SK-N-MC (cell line): Measurements from ENCODE around the gene SASH1.

ENCODE experiments used
- DNase-seq: peaks from one replicate; pipeline ENCODE4 v3.0.0-alpha.2; 2011; ENCODE audit warnings: low read depth, low spot score
- H3K27ac ChIP-seq: fragments of 200-600 bp; sonication (generic); 2 replicates; pipeline ENCODE4 v1.5.1; 2016; ENCODE audit warnings: mixed run types
- H3K36me3 ChIP-seq: fragments of 200-600 bp; sonication (generic); 2 replicates; pipeline ENCODE4 v1.6.1; 2017; ENCODE audit warnings: antibody characterized with exemption, low read length, mixed read lengths; ENCODE audit not compliant: insufficient read depth
- H3K4me3 ChIP-seq: fragments of 200-600 bp; sonication (generic); 2 replicates; pipeline ENCODE4 v1.5.1; 2016
- H3K9ac ChIP-seq: fragments of 200-600 bp; sonication (generic); 2 replicates; pipeline ENCODE4 v1.8.0; 2017; ENCODE audit warnings: mixed run types, mixed read lengths; ENCODE audit not compliant: insufficient read length
- H3K9me3 ChIP-seq: fragments of 200-600 bp; sonication (generic); 2 replicates; pipeline ENCODE4 v1.6.1; 2017; ENCODE audit warnings: low read depth, mild to moderate bottlenecking, antibody characterized with exemption, low read length, moderate library complexity, mixed read lengths
- EZH2 ChIP-seq: fragments of 200-600 bp; sonication (generic); IDR thresholded peaks from one replicate; pipeline ENCODE4 v1.6.1; 2017; ENCODE audit warnings: antibody characterized with exemption
- FOXP2 ChIP-seq: optimal IDR thresholded peaks from 2 replicates; pipeline ENCODE3; 2011; ENCODE audit warnings: mild to moderate bottlenecking, moderate library complexity; ENCODE audit not compliant: insufficient read depth; ENCODE audit errors: extremely low read length, control extremely low read depth
- POLR2AphosphoS5 ChIP-seq: IDR thresholded peaks from 2 replicates; pipeline ENCODE4 v1.6.1; 2012; ENCODE audit warnings: mild to moderate bottlenecking, low read depth, low read length, borderline replicate concordance

SASH1 gene

GRCh38 chr6:148398678-148399077 is 56.0 kb downstream of the SASH1 start:
- H3K9me3 ChIP-seq = no peaks in the 10 kb centered on the region

DNA sequence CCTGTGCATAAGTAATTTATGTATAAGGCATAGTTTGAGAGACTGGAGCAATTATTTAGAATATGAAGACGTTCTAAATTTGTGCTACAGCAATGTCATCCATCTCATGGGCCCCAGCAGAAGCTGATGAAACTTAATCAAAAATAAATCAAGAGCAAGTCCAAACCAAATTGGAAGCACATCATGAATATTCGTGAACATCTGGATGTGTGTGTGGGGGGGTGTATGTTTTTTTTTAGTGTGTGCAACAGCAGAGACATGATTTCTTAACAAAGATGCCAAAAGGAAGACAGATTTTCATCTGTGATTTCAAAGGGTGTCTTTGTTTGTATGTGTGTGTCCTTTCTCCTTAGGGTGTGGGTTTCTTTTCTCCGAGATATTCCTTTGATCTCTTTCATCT is 58.9 kb downstream of the SASH1 start:
- DNase-seq = no peak
- Histone ChIP-seq H3K4me3 (no peak overlapping the region), H3K9me3 (no peaks in the 10 kb centered on the region), H3K9ac (no peak overlapping the region), H3K27ac (no peak overlapping the region; the same call in 1 of the 2 replicates), H3K36me3 (peaks cover 3% of the 10 kb centered on the region; the same call in 1 of the 2 replicates)
- no peak for TF ChIP-seq POLR2AphosphoS5

More at GRCh38 chr6:148398678-148399077, 56.0 kb downstream of the SASH1 start:
- TF ChIP-seq EZH2 = no peak
- no peak for TF ChIP-seq FOXP2
- TF ChIP-seq POLR2AphosphoS5 = no peak
- Histone ChIP-seq H3K27ac (no peak overlapping the region), H3K9ac (no peak overlapping the region), H3K36me3 (peaks cover 3% of the 10 kb centered on the region; the same call in 1 of the 2 replicates), H3K4me3 (no peak overlapping the region)
- no peak for DNase-seq

DNA sequence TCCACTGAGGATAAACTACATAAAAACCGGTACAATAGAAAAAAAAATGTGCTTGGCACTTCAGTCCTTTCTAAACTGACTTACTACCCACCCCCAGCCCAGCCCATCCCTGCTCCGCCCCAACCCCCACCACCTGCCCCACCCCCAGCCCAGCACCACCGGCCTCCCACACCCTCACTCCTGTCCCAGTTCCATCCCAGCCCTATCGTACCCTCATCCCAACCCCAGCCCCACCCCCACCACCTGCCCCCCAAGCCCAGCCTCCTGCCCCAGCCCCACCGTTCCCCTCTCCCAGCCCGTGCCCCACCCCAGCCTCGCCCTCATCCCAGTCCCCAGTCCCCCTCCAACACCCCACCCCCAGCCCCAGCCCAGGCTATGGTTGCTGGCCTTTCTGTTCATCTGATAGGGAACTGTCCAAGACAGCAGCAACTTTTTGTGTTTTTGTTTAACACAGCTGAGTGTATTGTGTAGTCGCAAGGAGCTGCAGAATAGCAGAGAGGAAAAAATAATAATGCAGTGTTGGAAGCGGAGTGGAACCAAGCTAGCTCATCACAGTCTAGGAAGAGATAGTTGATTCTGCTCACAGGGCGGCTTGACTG is 61.9 kb downstream of the SASH1 start:
- no peaks in the 10 kb centered on the region for H3K36me3 ChIP-seq
- H3K27ac ChIP-seq = no peak overlapping the region
- no peak overlapping the region for H3K9ac ChIP-seq
- no peak overlapping the region for H3K4me3 ChIP-seq
- no peaks in the 10 kb centered on the region for H3K9me3 ChIP-seq
- DNase-seq = no peak
- no peak for TF ChIP-seq FOXP2

DNA sequence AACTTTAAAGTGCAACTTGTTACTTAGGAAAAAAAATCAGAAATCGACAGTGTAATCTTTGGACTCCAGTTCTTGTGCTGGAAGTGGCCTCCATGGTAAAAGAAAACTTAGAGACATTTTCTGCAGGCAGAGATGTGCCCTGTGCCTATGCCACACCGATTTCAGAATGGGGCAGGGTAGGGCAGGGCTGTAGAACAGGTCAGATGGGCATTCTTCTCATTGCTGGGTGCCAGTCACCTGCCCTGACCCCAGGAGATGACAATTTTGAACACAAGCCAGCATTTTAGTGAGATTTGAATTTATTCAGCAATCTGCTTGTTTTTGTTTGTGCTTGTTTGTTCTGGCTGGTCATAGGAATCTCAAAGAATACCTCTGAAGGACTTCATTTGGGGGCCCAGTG is 63.3 kb downstream of the SASH1 start:
- TF ChIP-seq EZH2 (no peak), POLR2AphosphoS5 (no peak), FOXP2 (no peak)

DNA sequence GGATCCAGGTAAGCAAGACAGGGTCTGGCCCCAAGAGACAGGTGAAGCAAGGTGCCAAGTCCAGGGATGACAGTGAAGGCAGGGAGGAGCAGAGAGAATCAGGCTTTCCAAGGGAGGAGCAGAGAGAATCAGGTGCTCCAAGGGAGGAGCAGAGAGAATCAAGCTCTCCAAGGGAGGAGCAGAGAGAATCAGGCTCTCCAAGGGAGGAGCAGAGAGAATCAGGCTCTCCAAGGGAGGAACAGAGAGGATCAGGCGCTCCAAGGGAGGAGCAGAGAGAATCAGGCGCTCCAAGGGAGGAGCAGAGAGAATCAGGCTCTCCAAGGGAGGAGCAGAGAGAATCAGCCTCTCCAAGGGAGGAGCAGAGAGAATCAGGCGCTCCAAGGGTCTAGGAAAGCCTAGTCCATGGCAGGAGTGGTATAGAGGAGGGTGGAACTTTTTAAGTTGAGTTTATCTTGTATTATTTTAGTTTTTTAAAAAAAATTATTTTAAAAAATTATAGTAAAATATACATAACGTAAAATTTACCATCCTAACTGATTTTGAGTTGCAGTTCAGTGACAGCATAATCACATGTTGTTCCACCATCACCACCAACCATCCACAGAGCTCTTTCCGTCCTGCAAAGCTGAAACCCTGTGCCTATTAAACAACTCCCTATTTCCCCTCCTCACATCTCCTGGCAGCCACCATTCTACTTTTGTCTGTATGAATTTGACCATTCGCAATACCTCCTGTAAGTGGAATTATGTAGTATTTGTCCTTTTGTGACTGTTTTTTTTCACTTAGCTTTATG is 64.1 kb downstream of the SASH1 start:
- TF ChIP-seq EZH2 (no peak), FOXP2 (no peak), POLR2AphosphoS5 (no peak)
- Histone ChIP-seq H3K27ac (no peak overlapping the region), H3K36me3 (no peaks in the 10 kb centered on the region), H3K4me3 (no peak overlapping the region), H3K9me3 (no peaks in the 10 kb centered on the region), H3K9ac (no peak overlapping the region)
- DNase-seq = no peak

More for the DNA sequence above, 63.3 kb downstream of the SASH1 start:
- no peak overlapping the region for H3K9ac ChIP-seq
- no peak for DNase-seq
- H3K36me3 ChIP-seq = no peaks in the 10 kb centered on the region
- H3K27ac ChIP-seq = no peak overlapping the region
- H3K9me3 ChIP-seq = no peaks in the 10 kb centered on the region
- H3K4me3 ChIP-seq = no peak overlapping the region

GRCh38 chr6:148407372-148407771 is 64.7 kb downstream of the SASH1 start:
- Histone ChIP-seq H3K9ac (no peak overlapping the region), H3K9me3 (no peaks in the 10 kb centered on the region), H3K4me3 (no peak overlapping the region), H3K36me3 (no peaks in the 10 kb centered on the region), H3K27ac (no peak overlapping the region)
- no peak for TF ChIP-seq POLR2AphosphoS5
- no peak for TF ChIP-seq FOXP2
- TF ChIP-seq EZH2 = no peak
- DNase-seq = no peak

DNA sequence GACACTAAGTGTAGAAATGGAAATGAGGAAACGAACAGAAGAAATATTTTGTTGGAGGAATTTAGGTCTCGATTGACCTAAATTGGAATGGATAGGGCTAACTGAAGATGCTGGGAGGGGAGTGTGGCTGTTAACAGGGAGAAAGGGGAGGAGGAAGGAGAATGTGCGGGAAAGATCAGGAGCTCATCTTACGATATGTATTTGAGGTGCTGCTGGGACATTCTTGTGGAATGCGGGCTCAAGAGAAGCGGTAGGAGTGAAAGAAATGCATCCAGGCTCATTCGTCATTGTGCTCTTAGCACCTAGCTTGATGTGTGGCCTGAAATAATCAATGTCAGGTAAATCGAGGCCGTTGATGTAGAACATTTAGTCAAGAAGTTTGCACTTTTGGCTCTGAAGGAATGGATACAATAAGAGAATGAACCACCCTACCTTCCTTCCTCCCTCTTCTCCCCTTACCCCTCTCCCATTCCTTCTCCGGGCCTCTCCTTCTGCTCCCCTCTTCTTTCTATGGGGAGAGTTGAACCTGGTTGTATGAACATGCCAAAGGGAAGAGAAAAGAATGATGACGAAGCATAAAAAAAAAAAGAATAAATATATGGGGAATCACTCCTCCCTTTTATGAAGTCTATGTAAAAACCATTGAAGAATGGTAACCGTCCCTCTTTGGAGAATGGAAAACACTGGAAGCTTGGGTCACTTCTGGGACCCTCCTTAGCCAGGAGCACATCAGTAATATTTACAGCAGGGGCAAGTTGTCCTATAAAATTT is 70.9 kb downstream of the SASH1 start:
- H3K27ac ChIP-seq = no peak overlapping the region
- no peak for DNase-seq
- no peaks in the 10 kb centered on the region for H3K36me3 ChIP-seq
- no peak overlapping the region for H3K9ac ChIP-seq
- no peak overlapping the region for H3K4me3 ChIP-seq
- H3K9me3 ChIP-seq = no peaks in the 10 kb centered on the region
- TF ChIP-seq FOXP2 (no peak), POLR2AphosphoS5 (no peak), EZH2 (no peak)

- no peak for DNase-seq
- Histone ChIP-seq H3K9me3 (no peaks in the 10 kb centered on the region), H3K27ac (no peak overlapping the region), H3K9ac (no peak overlapping the region), H3K36me3 (no peaks in the 10 kb centered on the region), H3K4me3 (no peak overlapping the region)
- TF ChIP-seq FOXP2 = no peak
- no peak for TF ChIP-seq EZH2
- no peak for TF ChIP-seq POLR2AphosphoS5
Measured at GRCh38 chr6:148414092-148414489, 71.5 kb downstream of the SASH1 start.
